ENCODE measurements around the gene CDC42BPG.

GRCh38 chr11:64884019-64884418 is 39.6 kb upstream of the CDC42BPG start:
- TF ChIP-seq CTCF (IDR thresholded peaks at IDR 0.05; ENCODE audit: low read length) (no peak), EZH2 (IDR thresholded peaks at IDR 0.05; ENCODE audit: borderline replicate concordance, low read length) (no peak)
